ENCODE measurements around the gene SYNJ2. TPM values are rescaled to one million over a fixed set of nuclear protein-coding genes. Genes with fewer than 3 reads are reported as not detected.

SYNJ2 gene
- polyA plus RNA-seq, 2 of the 4 experiments (the other 2 are of a cell fraction) = 22.3 to 26.5 TPM

- ChIA-PET CTCF (no interaction called here), POLR2A (no interaction called here)
- DNase-seq (ENCODE audit: low read depth in 1 of 2, low spot score in 1 of 2) (no peak), ATAC-seq (no peak), FAIRE-seq (no peak)
- WGBS (ENCODE audit: missing lambda C conversion rate) = 70% methylated on average over 3 of the region's 3 CpGs
- no peak overlapping the region for H3K4me2 ChIP-seq
- no peak for TF ChIP-seq HMGXB4 (CRISPR knock-in tag; IDR thresholded peaks at IDR 0.05; ENCODE audit: borderline replicate concordance)
- TF ChIP-seq, protein P1, sequence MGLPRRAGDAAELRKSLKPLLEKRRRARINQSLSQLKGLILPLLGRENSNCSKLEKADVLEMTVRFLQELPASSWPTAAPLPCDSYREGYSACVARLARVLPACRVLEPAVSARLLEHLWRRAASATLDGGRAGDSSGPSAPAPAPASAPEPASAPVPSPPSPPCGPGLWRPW (IDR thresholded peaks at IDR 0.05) = no peak
- no peak for TF ChIP-seq MYC (IDR thresholded peaks at IDR 0.05; ENCODE audit: borderline replicate concordance, low read length)
- no peak for TF ChIP-seq NPAS2 (CRISPR knock-in tag; IDR thresholded peaks at IDR 0.05; ENCODE audit: borderline replicate concordance)
- TF ChIP-seq MAX (IDR thresholded peaks at IDR 0.05) = no peak
- TF ChIP-seq REST (IDR thresholded peaks at IDR 0.05) = no peak
- H3K9me3 ChIP-seq = no peaks in the 10 kb centered on the region
- H3K4me3 ChIP-seq = no peak overlapping the region
- no peak overlapping the region for H3K27ac ChIP-seq
- peaks cover 6% of the 10 kb centered on the region for H3K4me1 ChIP-seq
Measured at GRCh38 chr6:158121335-158121734, 139.7 kb downstream of the SYNJ2 start.

DNA sequence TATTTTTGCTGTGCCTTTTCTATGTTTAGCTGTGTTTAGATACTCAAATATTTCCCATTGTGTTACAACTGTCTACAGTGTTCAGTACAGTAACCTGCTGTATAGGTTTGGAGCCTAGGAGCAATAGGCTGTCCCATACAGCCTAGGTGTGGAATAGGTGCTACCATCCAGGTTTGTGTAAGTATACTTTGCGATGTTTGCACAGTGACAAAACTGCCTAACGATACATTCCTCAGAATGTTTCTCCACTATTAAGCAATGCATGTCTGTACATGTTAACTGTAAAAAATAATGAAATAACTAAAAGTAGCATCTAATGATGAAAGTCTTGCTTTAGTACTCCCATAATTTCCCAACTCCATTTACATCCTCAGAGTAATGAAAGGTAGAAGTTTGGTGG lies 140.4 kb downstream of the SYNJ2 start:
- WGBS (ENCODE audit: missing lambda C conversion rate) = 78% methylated on average over 2 of the region's 2 CpGs
- ChIA-PET POLR2A (no interaction called here), CTCF (no interaction called here)
- FAIRE-seq = no peak
- H3K27ac ChIP-seq = no peak overlapping the region
- no peak overlapping the region for H3K4me3 ChIP-seq
- ATAC-seq = no peak
- H3K4me1 ChIP-seq = peaks cover 6% of the 10 kb centered on the region
- peak in 1 of 2 experiments; percentile 4 for DNase-seq (ENCODE audit: low read depth in 1 of 2, low spot score in 1 of 2)
- no peaks in the 10 kb centered on the region for H3K9me3 ChIP-seq
- H3K4me2 ChIP-seq = no peak overlapping the region
- no peak for TF ChIP-seq EHF (CRISPR knock-in tag; IDR thresholded peaks at IDR 0.05)
- TF ChIP-seq FOSB (CRISPR knock-in tag; IDR thresholded peaks at IDR 0.05) = no peak
- no peak for TF ChIP-seq KDM1A (IDR thresholded peaks at IDR 0.05; ENCODE audit: low read depth)
- TF ChIP-seq MYC (IDR thresholded peaks at IDR 0.05; ENCODE audit: borderline replicate concordance, low read length) = no peak
- TF ChIP-seq HEYL (CRISPR knock-in tag; IDR thresholded peaks at IDR 0.05) = no peak
- no peak for TF ChIP-seq MAZ (IDR thresholded peaks at IDR 0.05; ENCODE audit: borderline replicate concordance, low read depth, low read length)
- no peak for TF ChIP-seq JUN (IDR thresholded peaks at IDR 0.05)
- TF ChIP-seq SMC3 (IDR thresholded peaks at IDR 0.05) = no peak
- no peak for TF ChIP-seq HDAC2 (IDR thresholded peaks at IDR 0.05)
- TF ChIP-seq POLR2AphosphoS2 (conservative IDR thresholded peaks at IDR 0.05; ENCODE audit: low read length) = no peak
- no peak for TF ChIP-seq RAD21 (conservative IDR thresholded peaks at IDR 0.05 in 1 of 2, IDR thresholded peaks at IDR 0.05 in 1 of 2)
- TF ChIP-seq HOXB5 (CRISPR knock-in tag; IDR thresholded peaks at IDR 0.05) = no peak
- TF ChIP-seq, protein P2, sequence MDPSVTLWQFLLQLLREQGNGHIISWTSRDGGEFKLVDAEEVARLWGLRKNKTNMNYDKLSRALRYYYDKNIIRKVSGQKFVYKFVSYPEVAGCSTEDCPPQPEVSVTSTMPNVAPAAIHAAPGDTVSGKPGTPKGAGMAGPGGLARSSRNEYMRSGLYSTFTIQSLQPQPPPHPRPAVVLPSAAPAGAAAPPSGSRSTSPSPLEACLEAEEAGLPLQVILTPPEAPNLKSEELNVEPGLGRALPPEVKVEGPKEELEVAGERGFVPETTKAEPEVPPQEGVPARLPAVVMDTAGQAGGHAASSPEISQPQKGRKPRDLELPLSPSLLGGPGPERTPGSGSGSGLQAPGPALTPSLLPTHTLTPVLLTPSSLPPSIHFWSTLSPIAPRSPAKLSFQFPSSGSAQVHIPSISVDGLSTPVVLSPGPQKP (IDR thresholded peaks at IDR 0.05; ENCODE audit: low read depth, low read length) = no peak
- no peak for TF ChIP-seq CTCF (IDR thresholded peaks at IDR 0.05)
